Muscle layer of duodenum (tissue), 2 donors: ENCODE results near the gene DIAPH2.

Source experiments
- H3K27ac ChIP-seq: one replicate; pipeline ENCODE4 v1.7.0; 2013; ENCODE audit warnings: mild to moderate bottlenecking, low read length
- H3K27me3 ChIP-seq: one replicate; pipeline ENCODE4 v1.7.0; 2013; ENCODE audit warnings: low read depth, mild to moderate bottlenecking, control low read depth, low read length
- H3K36me3 ChIP-seq, 2 donors: one replicate each; pipeline ENCODE4 v1.7.0; 2013; ENCODE audit warnings: low read length in 2 of 2, control low read depth in 1 of 2, mild to moderate bottlenecking in 1 of 2; ENCODE audit not compliant: insufficient read depth in 2 of 2, control insufficient read depth in 1 of 2
- H3K4me1 ChIP-seq, 2 donors: one replicate each; pipeline ENCODE4 v1.7.0; 2013; ENCODE audit warnings: low read length in 2 of 2, mild to moderate bottlenecking in 2 of 2, control low read depth in 1 of 2, moderate library complexity in 1 of 2; ENCODE audit not compliant: insufficient read depth in 2 of 2, control insufficient read depth in 1 of 2
- H3K4me3 ChIP-seq, 2 donors: one replicate each; pipeline ENCODE4 v1.7.0; 2013; ENCODE audit warnings: low read length in 2 of 2, low read depth in 1 of 2, mild to moderate bottlenecking in 1 of 2
- H3K9me3 ChIP-seq, 2 donors: one replicate each; pipeline ENCODE4 v1.7.0; 2013; ENCODE audit warnings: low read length in 2 of 2, control low read depth in 1 of 2, mild to moderate bottlenecking in 1 of 2; ENCODE audit not compliant: control insufficient read depth in 1 of 2
- donor health status: healthy.

DIAPH2 gene

GRCh38 chrX:97266406-97267121 lies 581.9 kb downstream of the DIAPH2 start:
- no peaks in the 10 kb centered on the region for H3K9me3 ChIP-seq
- peaks cover 0 to 5% of the 10 kb centered on the region in 2 donors for H3K4me1 ChIP-seq
- no peaks in the 10 kb centered on the region for H3K36me3 ChIP-seq
- H3K27me3 ChIP-seq, result no peaks in the 10 kb centered on the region
- H3K4me3 ChIP-seq, result no peak overlapping the region
- H3K27ac ChIP-seq, result no peak overlapping the region

- H3K9me3 ChIP-seq, result no peaks in the 10 kb centered on the region
- no peak overlapping the region for H3K27ac ChIP-seq
- H3K36me3 ChIP-seq, result no peaks in the 10 kb centered on the region
- no peak overlapping the region for H3K4me3 ChIP-seq
- peaks cover 0 to 5% of the 10 kb centered on the region in 2 donors for H3K4me1 ChIP-seq
- H3K27me3 ChIP-seq, result no peaks in the 10 kb centered on the region
Observed at GRCh38 chrX:97267396-97268181, 582.9 kb downstream of the DIAPH2 start.

DNA sequence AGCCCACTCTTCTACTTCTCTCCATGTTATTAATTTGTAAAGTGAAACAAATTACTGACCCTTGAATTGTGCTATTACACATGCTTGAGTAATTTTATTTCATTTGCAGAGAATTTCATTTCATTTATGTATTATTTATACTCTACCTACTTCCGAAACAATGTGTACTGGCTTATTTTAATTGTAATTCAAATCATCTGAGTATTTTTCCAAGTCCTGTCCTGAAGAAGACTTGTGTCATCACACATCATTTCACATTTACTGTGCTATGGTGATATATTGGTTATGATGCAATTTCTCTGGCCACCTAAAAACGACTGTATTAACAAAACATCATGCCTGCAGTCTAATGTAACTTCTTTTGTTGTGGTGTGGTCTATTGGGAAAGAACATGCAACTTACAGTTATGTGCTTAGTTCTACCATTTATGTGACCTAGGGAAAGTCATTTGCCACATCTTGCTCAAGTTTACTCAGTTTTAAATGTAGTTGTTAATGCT lies 583.6 kb downstream of the DIAPH2 start:
- no peaks in the 10 kb centered on the region for H3K36me3 ChIP-seq
- no peaks in the 10 kb centered on the region for H3K27me3 ChIP-seq
- peaks cover 0 to 5% of the 10 kb centered on the region in 2 donors for H3K4me1 ChIP-seq
- H3K27ac ChIP-seq, result no peak overlapping the region
- H3K9me3 ChIP-seq, result no peaks in the 10 kb centered on the region
- no peak overlapping the region for H3K4me3 ChIP-seq

- Histone ChIP-seq H3K27ac (no peak overlapping the region), H3K9me3 (no peaks in the 10 kb centered on the region), H3K27me3 (no peaks in the 10 kb centered on the region), H3K36me3 (no peaks in the 10 kb centered on the region), H3K4me1 (no peaks in the 10 kb centered on the region), H3K4me3 (no peak overlapping the region)
Observed at GRCh38 chrX:97284531-97284930, 599.9 kb downstream of the DIAPH2 start.

- H3K27ac ChIP-seq, result no peak overlapping the region
- no peaks in the 10 kb centered on the region for H3K4me1 ChIP-seq
- no peak overlapping the region for H3K4me3 ChIP-seq
- H3K9me3 ChIP-seq, result no peaks in the 10 kb centered on the region
- no peaks in the 10 kb centered on the region for H3K27me3 ChIP-seq
- H3K36me3 ChIP-seq, result no peaks in the 10 kb centered on the region
Observed at GRCh38 chrX:97290199-97290598, 605.6 kb downstream of the DIAPH2 start.

DNA sequence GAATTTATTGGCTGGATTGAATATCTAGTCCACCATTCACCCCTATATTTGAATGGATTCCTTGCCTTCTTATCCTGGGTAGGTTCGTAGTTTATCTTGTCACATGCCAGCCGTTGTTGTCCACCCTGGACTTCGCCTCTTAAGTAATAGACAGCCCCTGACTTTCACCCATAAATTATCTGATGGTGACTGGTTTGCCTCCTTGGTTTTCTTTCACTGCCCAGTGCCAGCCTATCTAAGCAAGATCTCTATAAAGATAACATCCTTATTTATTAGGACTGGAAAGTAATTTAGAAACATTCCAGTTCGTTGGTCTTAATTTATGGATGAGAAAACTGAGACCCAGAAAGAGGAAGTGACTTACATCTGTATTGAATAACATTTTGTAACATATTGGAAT lies 609.4 kb downstream of the DIAPH2 start:
- no peaks in the 10 kb centered on the region for H3K27me3 ChIP-seq
- H3K9me3 ChIP-seq, result no peaks in the 10 kb centered on the region
- no peaks in the 10 kb centered on the region for H3K36me3 ChIP-seq
- H3K4me1 ChIP-seq, result no peaks in the 10 kb centered on the region
- no peak overlapping the region for H3K4me3 ChIP-seq
- no peak overlapping the region for H3K27ac ChIP-seq

- Histone ChIP-seq H3K4me1 (no peaks in the 10 kb centered on the region), H3K4me3 (no peak overlapping the region), H3K9me3 (no peaks in the 10 kb centered on the region), H3K27ac (no peak overlapping the region), H3K36me3 (no peaks in the 10 kb centered on the region), H3K27me3 (no peaks in the 10 kb centered on the region)
Observed at GRCh38 chrX:97295954-97296353, 611.3 kb downstream of the DIAPH2 start.

DNA sequence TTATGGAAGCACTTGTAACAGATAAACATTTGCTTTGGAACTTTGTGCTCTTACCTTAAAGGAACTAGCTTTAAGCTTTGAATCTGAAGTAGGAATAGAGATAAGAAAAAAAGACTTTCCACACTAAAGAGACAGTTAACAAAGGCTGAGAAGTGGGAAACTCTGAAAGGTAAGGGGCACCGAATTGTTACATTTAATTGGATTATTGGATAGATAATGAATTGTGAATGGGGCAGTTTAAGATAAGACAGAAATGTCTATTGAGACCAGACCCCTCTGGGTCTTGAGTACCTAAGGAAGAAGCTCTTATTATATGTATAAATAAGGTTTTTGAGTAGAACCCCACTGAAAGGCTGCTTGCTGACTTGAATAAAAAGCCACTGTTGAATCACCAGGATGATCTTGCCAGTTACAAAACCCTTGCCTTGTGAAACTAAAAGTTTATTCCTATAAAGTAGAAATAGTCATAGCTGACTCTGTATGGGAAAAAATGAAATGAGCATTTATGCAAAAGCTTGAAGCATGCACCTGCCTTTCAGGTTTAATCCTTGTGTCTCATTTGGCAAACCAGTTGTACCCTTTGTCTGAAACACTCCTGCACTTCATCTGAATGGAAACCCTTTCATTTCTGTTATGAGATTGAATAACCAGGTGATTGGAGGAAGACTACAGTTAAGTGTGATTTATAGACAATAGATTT lies 622.3 kb downstream of the DIAPH2 start:
- Histone ChIP-seq H3K4me1 (no peaks in the 10 kb centered on the region), H3K4me3 (no peak overlapping the region), H3K36me3 (no peaks in the 10 kb centered on the region)

GRCh38 chrX:97308171-97308570 lies 623.5 kb downstream of the DIAPH2 start:
- no peaks in the 10 kb centered on the region for H3K9me3 ChIP-seq
- no peak overlapping the region for H3K27ac ChIP-seq
- H3K36me3 ChIP-seq, result no peaks in the 10 kb centered on the region
- H3K4me1 ChIP-seq, result no peaks in the 10 kb centered on the region
- H3K4me3 ChIP-seq, result no peak overlapping the region
- H3K27me3 ChIP-seq, result no peaks in the 10 kb centered on the region

More for the DNA sequence above, 622.3 kb downstream of the DIAPH2 start:
- no peaks in the 10 kb centered on the region for H3K9me3 ChIP-seq
- H3K27ac ChIP-seq, result no peak overlapping the region
- no peaks in the 10 kb centered on the region for H3K27me3 ChIP-seq

- Histone ChIP-seq H3K4me1 (no peaks in the 10 kb centered on the region), H3K4me3 (no peak overlapping the region), H3K27ac (no peak overlapping the region), H3K36me3 (no peaks in the 10 kb centered on the region), H3K27me3 (no peaks in the 10 kb centered on the region), H3K9me3 (no peaks in the 10 kb centered on the region)
Observed at GRCh38 chrX:97309487-97310116, 625.0 kb downstream of the DIAPH2 start.

DNA sequence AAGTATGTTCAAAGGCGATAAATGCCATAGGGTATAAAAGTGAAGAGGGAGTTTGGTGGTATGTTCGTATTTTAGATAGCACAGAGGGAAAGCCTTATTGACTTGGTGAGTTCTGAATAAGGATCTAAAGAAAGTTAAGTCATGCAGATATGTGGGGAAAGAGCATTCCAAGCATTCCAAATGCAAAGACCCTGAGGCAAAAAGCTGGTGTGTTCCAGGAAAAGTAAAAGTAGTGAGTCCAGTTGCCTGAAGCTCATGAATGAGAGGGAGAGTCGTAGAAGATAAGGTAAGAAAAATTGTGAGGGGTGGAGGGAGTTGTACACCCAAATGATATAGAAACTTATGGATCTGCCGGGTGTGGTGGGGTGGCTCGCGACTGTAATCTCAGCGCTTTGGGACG lies 625.7 kb downstream of the DIAPH2 start:
- H3K9me3 ChIP-seq, result no peaks in the 10 kb centered on the region
- no peaks in the 10 kb centered on the region for H3K36me3 ChIP-seq
- no peaks in the 10 kb centered on the region for H3K4me1 ChIP-seq
- no peak overlapping the region for H3K4me3 ChIP-seq
- H3K27me3 ChIP-seq, result no peaks in the 10 kb centered on the region
- H3K27ac ChIP-seq, result no peak overlapping the region
